Adrenal gland (tissue), 12 donors: ENCODE results near the gene ARL13B. TPM values are rescaled to one million over a fixed set of nuclear protein-coding genes. Genes with fewer than 3 reads are reported as not detected.

ENCODE experiments used
- DNase-seq, 7 donors: peaks; one replicate each; pipeline ENCODE4 v3.0.0-alpha.2; 2019 to 2020
- H3K27ac ChIP-seq, 5 donors: fragments of 200-600 bp; sonication (generic) in 4 of 5; 1 replicate in 3 of 5; 2 replicates in 2 of 5; pipeline versions ENCODE4 v1.5.1 to v1.8.0; 2016 to 2020; ENCODE audit warnings: mild to moderate bottlenecking in 1 of 5
- H3K27me3 ChIP-seq: fragments of 200-600 bp; 2 replicates; pipeline ENCODE4 v1.8.0; 2021
- H3K36me3 ChIP-seq, 2 donors: fragments of 200-600 bp; replicated peaks in 1 of 2; 1 replicate in 1 of 2; 2 replicates in 1 of 2; pipeline versions ENCODE4 v1.5.1 to v1.8.0; 2018 to 2022
- H3K4me1 ChIP-seq, 2 donors: fragments of 200-600 bp; replicated peaks in 1 of 2; 1 replicate in 1 of 2; 2 replicates in 1 of 2; pipeline versions ENCODE4 v1.5.1 to v1.8.0; 2018 to 2021
- H3K4me3 ChIP-seq, 4 donors: fragments of 200-600 bp; sonication (generic) in 3 of 4; one replicate each; pipeline ENCODE4 v1.5.1; 2016 to 2018
- H3K9me3 ChIP-seq, 3 donors: fragments of 200-600 bp; sonication (generic) in 1 of 3; replicated peaks in 1 of 3; 1 replicate in 2 of 3; 2 replicates in 1 of 3; pipeline versions ENCODE4 v1.5.1 to v1.8.0; 2016 to 2021
- CTCF ChIP-seq, 6 experiments: fragments of 450-650 bp in 4 of 6; fragments of 200-600 bp in 2 of 6; sonication (generic) in 1 of 6; IDR thresholded peaks; 1 replicate in 5 of 6; 2 replicates in 1 of 6; pipeline versions ENCODE4 v1.5.1 to v1.8.0; 2016 to 2021; ENCODE audit warnings: antibody characterized with exemption in 6 of 6, mild to moderate bottlenecking in 2 of 6, moderate library complexity in 1 of 6
- POLR2A ChIP-seq, 2 donors: fragments of 450-650 bp; IDR thresholded peaks; one replicate each; pipeline ENCODE4 v1.6.1; 2017; ENCODE audit warnings: antibody characterized with exemption in 2 of 2, mild to moderate bottlenecking in 2 of 2, moderate library complexity in 1 of 2
- WGBS, 4 donors: extraction: QIAGEN DNeasy Blood & Tissue Kit in 2 of 4; methylation state at CpG; one replicate each; pipeline versions ENCODE4 v1.1.5 to v1.1.7; 2013 to 2017; 5-methylcytosine and 5-hydroxymethylcytosine counted together
- intact Hi-C, 2 donors: fragments of 100-400 bp; cut with DNase I; formaldehyde crosslinking; loops; one replicate each; pipeline versions ENCODE4 v1.14.1 to v1.15.0; 2022 to 2023
- polyA plus RNA-seq, 3 donors: library from polyadenylated mRNA; stranded (reverse); fragments of 200-250 nt in 2 of 3; fragments of 350-450 nt in 1 of 3; fragmentation: Illumina TruSeq in 1 of 3; extraction: RNeasy Lipid Tissue Mini Kit (QIAGEN cat#74804) in 1 of 3; gene quantifications; one replicate each; pipeline ENCODE4 v1.2.3, GENCODE V29; 2013 to 2014
- total RNA-seq, 9 donors: library from RNA; depleted of rRNA in 4 of 9; stranded (reverse); fragments of >200 nt in 4 of 9; fragments of 120-200 nt in 1 of 9; fragmentation: NEBNext Ultra II Directional in 1 of 9; extraction: Animal tissue kit (Norgen Biotek cat#: 25700) in 1 of 9; gene quantifications; one replicate each; pipeline versions ENCODE4 v1.1.0 to v1.2.4, GENCODE V29; 2013 to 2023
- donor health status: healthy with polysubstance abuse.
- donor health status: Bipolar disorder and iron deficiency.
- donor health status: DM: yes; HTN: yes; CAD: no.
- donor health status: DM: no; HTN: no; CAD: no.
- donor health status: DM: no; HTN: no; CAD: no.
- donor health status: DM: yes; HTN: yes; CAD: no.

The ARL13B gene
- total and polyA plus RNA-seq, 12 donors: 3.2 to 7.7 (median 5.9) TPM

DNA sequence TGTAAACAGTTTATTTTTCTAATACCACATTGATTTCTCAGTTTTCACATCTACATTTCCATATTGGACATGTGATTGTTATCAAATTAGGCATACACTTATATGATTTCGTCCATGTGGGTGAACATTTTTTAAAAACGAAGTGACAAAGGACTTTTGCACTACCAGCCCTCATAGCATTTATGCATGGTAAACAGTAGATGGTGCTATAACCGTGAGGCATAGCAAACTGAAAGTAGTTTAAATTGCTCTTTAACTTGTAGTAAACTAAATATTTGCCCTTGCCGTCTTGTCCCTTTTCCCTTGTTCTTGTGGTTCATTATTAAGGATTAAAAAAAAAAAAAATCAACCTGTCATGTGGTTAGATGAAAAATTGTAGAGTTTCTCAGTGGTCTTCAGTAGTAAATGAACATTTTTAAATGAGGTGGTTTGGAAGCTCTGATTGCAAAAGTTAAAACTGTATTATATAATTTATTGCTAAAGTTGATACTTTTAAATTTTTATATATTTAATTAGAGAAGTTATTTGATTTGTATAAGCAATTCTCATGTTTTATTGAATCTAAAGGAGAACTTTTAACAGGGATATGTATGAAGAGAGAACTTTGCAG, 24.5 kb downstream of the ARL13B start:
- intact Hi-C loops: loop anchor here (10.0 kb wide), 1 partner anchor 60 kb away; the partner anchor contains the start of genes DHFR2 (in 2 of the 2) and NSUN3 (in 2 of the 2)
- 0 to 1% (median 1%) methylated on average over 4 of the region's 4 CpGs for WGBS, 4 donors
- peak; percentile 56 to 81 (median 76) for TF ChIP-seq CTCF (IDR thresholded peaks at IDR 0.05)
- TF ChIP-seq POLR2A (IDR thresholded peaks at IDR 0.05): no peak
- H3K36me3 ChIP-seq: no peaks in the 10 kb centered on the region
- no peaks in the 10 kb centered on the region for H3K27me3 ChIP-seq
- DNase-seq: no peak
- no peak overlapping the region for H3K27ac ChIP-seq
- H3K4me3 ChIP-seq: peak overlapping the region in 1 of 4 donors; percentile 42
- no peaks in the 10 kb centered on the region for H3K9me3 ChIP-seq
- peaks cover 0 to 20% of the 10 kb centered on the region in 2 donors for H3K4me1 ChIP-seq

DNA sequence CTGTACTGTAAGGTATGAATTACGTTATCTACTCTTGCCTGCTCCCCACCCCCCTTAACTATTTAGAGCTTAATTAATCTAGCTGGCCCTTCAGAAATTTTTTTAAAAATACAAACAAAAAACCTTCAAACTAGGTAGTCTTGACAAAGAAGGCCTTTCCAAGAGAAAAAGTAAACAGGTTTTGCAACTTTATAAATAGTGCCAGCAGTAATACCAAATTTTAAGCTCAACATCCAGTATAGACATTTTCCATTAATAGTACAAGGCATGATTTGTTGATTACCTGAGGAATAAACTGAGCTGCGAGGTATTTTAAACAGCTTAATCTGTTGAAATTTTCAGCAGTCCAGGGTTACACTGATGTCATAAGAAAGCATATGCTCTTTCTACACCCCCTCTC, 28.3 kb downstream of the ARL13B start:
- no peaks in the 10 kb centered on the region for H3K9me3 ChIP-seq
- H3K27me3 ChIP-seq: no peaks in the 10 kb centered on the region
- no peak overlapping the region for H3K4me3 ChIP-seq
- 93 to 99% (median 96%) methylated on average over 2 of the region's 2 CpGs for WGBS, 4 donors
- intact Hi-C loops: loop anchor here (10.0 kb wide), 1 partner anchor 57 kb away; the partner anchor contains the start of genes DHFR2 (in 2 of the 2) and NSUN3 (in 2 of the 2)
- peaks cover 0 to 12% of the 10 kb centered on the region in 2 donors for H3K4me1 ChIP-seq
- H3K36me3 ChIP-seq: no peaks in the 10 kb centered on the region
- no peak overlapping the region for H3K27ac ChIP-seq
- DNase-seq: no peak
- no peak for TF ChIP-seq CTCF (IDR thresholded peaks at IDR 0.05)
- TF ChIP-seq POLR2A (IDR thresholded peaks at IDR 0.05): no peak

DNA sequence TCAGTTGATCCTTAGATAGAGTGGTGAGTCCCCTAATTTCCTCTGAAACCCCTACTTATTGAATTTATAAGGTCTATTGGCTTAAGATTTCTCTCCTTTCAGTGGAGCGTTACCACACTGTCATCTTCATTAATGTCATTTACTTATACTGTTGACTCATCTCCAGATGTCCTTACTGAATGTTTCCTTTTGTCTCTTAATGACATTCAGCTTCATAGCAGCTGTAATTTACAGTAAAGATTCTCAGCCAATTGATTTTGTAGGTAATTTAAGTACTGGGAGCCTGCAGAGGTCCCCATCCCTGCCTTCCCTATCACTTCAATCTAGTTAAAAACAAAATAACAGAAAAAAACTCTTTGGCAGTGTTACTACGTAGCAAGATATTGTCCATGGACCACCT, 29.7 kb downstream of the ARL13B start:
- Histone ChIP-seq H3K27me3 (no peaks in the 10 kb centered on the region), H3K36me3 (no peaks in the 10 kb centered on the region), H3K27ac (no peak overlapping the region), H3K4me3 (no peak overlapping the region), H3K4me1 (peaks cover 0 to 6% of the 10 kb centered on the region in 2 donors), H3K9me3 (peaks cover 0 to under 1% (median 0%) of the 10 kb centered on the region in 3 donors)
- no peak for DNase-seq
- TF ChIP-seq POLR2A (IDR thresholded peaks at IDR 0.05) (no peak), CTCF (IDR thresholded peaks at IDR 0.05) (no peak)
- intact Hi-C loops: loop anchor here (10.0 kb wide), 1 partner anchor 55 kb away; the partner anchor contains the start of genes DHFR2 (in 2 of the 2) and NSUN3 (in 2 of the 2)
- 89 to 95% (median 93%) methylated on average over 2 of the region's 2 CpGs for WGBS, 4 donors

DNA sequence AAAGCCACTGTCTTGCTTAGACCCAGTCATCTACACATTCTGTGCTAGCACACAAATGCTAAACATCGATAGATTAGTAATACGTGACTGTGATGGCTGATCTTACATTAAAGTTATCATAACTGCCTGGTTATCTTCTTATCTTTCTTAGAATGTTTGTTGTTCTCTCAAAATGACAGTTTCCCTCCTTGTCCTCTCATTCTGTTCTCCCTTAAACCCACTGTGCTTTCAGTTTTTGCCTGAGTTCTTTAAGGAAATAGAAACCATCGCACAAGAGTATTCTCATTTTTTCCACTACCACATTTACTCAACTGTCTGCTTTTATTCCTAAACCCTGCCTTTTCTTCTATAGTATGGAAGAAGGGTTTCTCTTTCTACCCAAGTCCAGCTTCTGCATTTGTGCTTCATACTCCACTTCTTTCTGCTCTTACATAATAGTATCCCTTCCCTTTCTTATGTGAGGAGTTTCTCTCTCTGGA, 31.3 kb downstream of the ARL13B start:
- Histone ChIP-seq H3K4me3 (no peak overlapping the region), H3K36me3 (no peaks in the 10 kb centered on the region), H3K27me3 (no peaks in the 10 kb centered on the region), H3K4me1 (no peaks in the 10 kb centered on the region), H3K9me3 (peaks cover 0 to 6% (median 0%) of the 10 kb centered on the region in 3 donors), H3K27ac (no peak overlapping the region)
- no peak for DNase-seq
- TF ChIP-seq POLR2A (IDR thresholded peaks at IDR 0.05): no peak
- TF ChIP-seq CTCF (IDR thresholded peaks at IDR 0.05): no peak
- intact Hi-C loops: no loop called here
- WGBS, 4 donors: 77 to 84% (median 81%) methylated on average over 3 of the region's 3 CpGs
